ENCODE data around the gene RFNG. TPM values are rescaled to one million over a fixed set of nuclear protein-coding genes. Genes with fewer than 3 reads are reported as not detected.

The RFNG gene
- total RNA-seq, 1 experiment from 2014 or later, result 40.4 TPM

DNA sequence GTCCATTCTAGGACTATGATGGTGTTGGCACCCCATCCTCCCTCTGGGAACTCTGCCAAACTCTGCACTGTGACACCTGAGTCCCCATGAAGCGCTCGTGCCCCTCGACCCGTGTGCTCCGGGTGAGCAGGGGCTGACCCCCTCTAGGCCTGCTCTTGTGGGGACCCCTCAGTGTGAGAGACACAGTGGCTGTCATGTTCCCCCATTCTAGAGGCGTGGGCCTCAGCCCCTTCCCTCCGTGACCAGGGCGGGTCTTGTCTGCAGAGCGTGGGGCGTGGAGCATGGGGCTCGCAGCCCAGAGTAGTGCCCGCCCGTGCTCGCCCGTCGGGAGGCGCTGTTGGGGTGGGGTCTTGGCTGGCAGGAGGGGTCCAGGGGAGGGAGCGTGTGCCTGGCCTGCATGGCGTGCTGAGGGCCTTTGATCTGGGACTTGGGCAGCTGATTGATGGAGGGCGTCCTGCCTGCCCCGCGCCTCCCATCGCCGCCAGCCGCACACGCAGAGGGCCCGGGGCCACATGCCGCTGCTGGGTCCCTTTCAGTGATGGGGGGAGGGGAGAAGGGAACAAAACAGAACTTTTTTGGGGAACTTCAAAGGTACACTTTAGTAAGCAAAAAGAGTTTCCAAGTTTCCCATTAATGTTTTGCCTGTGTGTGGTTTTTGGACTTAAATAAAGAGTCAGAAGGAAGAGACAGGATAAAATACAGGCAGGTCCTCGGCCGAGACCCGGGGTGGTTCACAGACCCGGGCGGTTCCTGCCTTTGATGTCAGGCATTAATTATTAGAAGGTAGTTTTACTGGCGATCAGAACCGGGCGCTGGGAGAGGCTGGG lies 51.4 kb downstream of the RFNG start:
- no peaks in the 10 kb centered on the region for H3K9me2 ChIP-seq (ENCODE audit: insufficient read depth)
- H3K4me2 ChIP-seq, result no peak overlapping the region
- BruUV-seq (replicated peaks), result no TSS peak
- no peaks in the 10 kb centered on the region for H4K20me1 ChIP-seq (ENCODE audit: insufficient read depth)
- ChIA-PET POLR2A (ENCODE audit: unreplicated experiment) (no interaction called here), CTCF (no interaction called here)
- peaks cover 22% of the 10 kb centered on the region for H3K4me1 ChIP-seq (replicated peaks; ENCODE audit: insufficient read depth)
- H3K79me2 ChIP-seq (ENCODE audit: low read depth), result no peaks in the 10 kb centered on the region
- TF ChIP-seq EZH2 (IDR thresholded peaks at IDR 0.05; ENCODE audit: low read depth), result no peak
- TF ChIP-seq, protein P1, sequence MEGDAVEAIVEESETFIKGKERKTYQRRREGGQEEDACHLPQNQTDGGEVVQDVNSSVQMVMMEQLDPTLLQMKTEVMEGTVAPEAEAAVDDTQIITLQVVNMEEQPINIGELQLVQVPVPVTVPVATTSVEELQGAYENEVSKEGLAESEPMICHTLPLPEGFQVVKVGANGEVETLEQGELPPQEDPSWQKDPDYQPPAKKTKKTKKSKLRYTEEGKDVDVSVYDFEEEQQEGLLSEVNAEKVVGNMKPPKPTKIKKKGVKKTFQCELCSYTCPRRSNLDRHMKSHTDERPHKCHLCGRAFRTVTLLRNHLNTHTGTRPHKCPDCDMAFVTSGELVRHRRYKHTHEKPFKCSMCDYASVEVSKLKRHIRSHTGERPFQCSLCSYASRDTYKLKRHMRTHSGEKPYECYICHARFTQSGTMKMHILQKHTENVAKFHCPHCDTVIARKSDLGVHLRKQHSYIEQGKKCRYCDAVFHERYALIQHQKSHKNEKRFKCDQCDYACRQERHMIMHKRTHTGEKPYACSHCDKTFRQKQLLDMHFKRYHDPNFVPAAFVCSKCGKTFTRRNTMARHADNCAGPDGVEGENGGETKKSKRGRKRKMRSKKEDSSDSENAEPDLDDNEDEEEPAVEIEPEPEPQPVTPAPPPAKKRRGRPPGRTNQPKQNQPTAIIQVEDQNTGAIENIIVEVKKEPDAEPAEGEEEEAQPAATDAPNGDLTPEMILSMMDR (conservative IDR thresholded peaks at IDR 0.05), result no peak
- no peak overlapping the region for H2AFZ ChIP-seq
- no peak overlapping the region for H3K27ac ChIP-seq
- DNase-seq, result no peak
- intact Hi-C loops (cut with micrococcal nuclease; ENCODE audit: unreplicated experiment), result loop anchor here (5.0 kb wide), 1 partner anchor 33 kb away; no protein-coding TSS in a partner anchor
- peaks cover 10% of the 10 kb centered on the region; the same call in 1 of the 2 replicates for H3F3A ChIP-seq (ENCODE audit: insufficient read depth, low read depth)
- no peaks in the 10 kb centered on the region for H3K36me3 ChIP-seq (ENCODE audit: low read depth)
- H3K27me3 ChIP-seq (ENCODE audit: insufficient read depth, low read depth), result no peaks in the 10 kb centered on the region
- H3K9me3 ChIP-seq (ENCODE audit: insufficient read depth, low read depth), result no peaks in the 10 kb centered on the region
- no peak overlapping the region for H3K4me3 ChIP-seq

- no peak for TF ChIP-seq EZH2 (IDR thresholded peaks at IDR 0.05; ENCODE audit: low read depth)
- TF ChIP-seq, protein P1 (conservative IDR thresholded peaks at IDR 0.05), result no peak
- H3K4me2 ChIP-seq, result no peak overlapping the region
- H2AFZ ChIP-seq, result no peak overlapping the region
- no peak for DNase-seq
- H3K9me3 ChIP-seq (ENCODE audit: insufficient read depth, low read depth), result no peaks in the 10 kb centered on the region
- CTCF ChIA-PET, result no interaction called here
- H4K20me1 ChIP-seq (ENCODE audit: insufficient read depth), result no peaks in the 10 kb centered on the region
- POLR2A ChIA-PET (ENCODE audit: unreplicated experiment), result no interaction called here
- H3K9me2 ChIP-seq (ENCODE audit: insufficient read depth), result no peaks in the 10 kb centered on the region
- peaks cover 22% of the 10 kb centered on the region for H3K4me1 ChIP-seq (replicated peaks; ENCODE audit: insufficient read depth)
- H3K79me2 ChIP-seq (ENCODE audit: low read depth), result no peaks in the 10 kb centered on the region
- intact Hi-C loops (cut with micrococcal nuclease; ENCODE audit: unreplicated experiment), result no loop called here
- peaks cover 10% of the 10 kb centered on the region; the same call in 1 of the 2 replicates for H3F3A ChIP-seq (ENCODE audit: insufficient read depth, low read depth)
- H3K27ac ChIP-seq, result no peak overlapping the region
- H3K4me3 ChIP-seq, result no peak overlapping the region
- no peaks in the 10 kb centered on the region for H3K27me3 ChIP-seq (ENCODE audit: insufficient read depth, low read depth)
- BruUV-seq (replicated peaks), result no TSS peak
- no peaks in the 10 kb centered on the region for H3K36me3 ChIP-seq (ENCODE audit: low read depth)
Observed at GRCh38 chr17:81999587-81999975, 52.0 kb downstream of the RFNG start.

GRCh38 chr17:81998691-81999438 lies 52.7 kb downstream of the RFNG start:
- H3K4me2 ChIP-seq, result no peak overlapping the region
- H3K27me3 ChIP-seq (ENCODE audit: insufficient read depth, low read depth), result no peaks in the 10 kb centered on the region
- TF ChIP-seq, protein P1 (conservative IDR thresholded peaks at IDR 0.05), result no peak
- no peak for TF ChIP-seq EZH2 (IDR thresholded peaks at IDR 0.05; ENCODE audit: low read depth)
- intact Hi-C loops (cut with micrococcal nuclease; ENCODE audit: unreplicated experiment), result no loop called here
- no peaks in the 10 kb centered on the region for H3K79me2 ChIP-seq (ENCODE audit: low read depth)
- BruUV-seq (replicated peaks), result no TSS peak
- H3K4me3 ChIP-seq, result no peak overlapping the region
- H3K9me3 ChIP-seq (ENCODE audit: insufficient read depth, low read depth), result no peaks in the 10 kb centered on the region
- no peaks in the 10 kb centered on the region for H3K9me2 ChIP-seq (ENCODE audit: insufficient read depth)
- no peak for DNase-seq
- no peak overlapping the region for H3K27ac ChIP-seq
- ChIA-PET CTCF (no interaction called here), POLR2A (ENCODE audit: unreplicated experiment) (no interaction called here)
- H4K20me1 ChIP-seq (ENCODE audit: insufficient read depth), result no peaks in the 10 kb centered on the region
- H3K4me1 ChIP-seq (replicated peaks; ENCODE audit: insufficient read depth), result peaks cover 16% of the 10 kb centered on the region
- no peaks in the 10 kb centered on the region for H3K36me3 ChIP-seq (ENCODE audit: low read depth)
- peaks cover 10% of the 10 kb centered on the region; the same call in 1 of the 2 replicates for H3F3A ChIP-seq (ENCODE audit: insufficient read depth, low read depth)
- no peak overlapping the region for H2AFZ ChIP-seq

All from PC-9 (cell line).